ENCODE measurements around the gene INTS3. TPM values are rescaled to one million over a fixed set of nuclear protein-coding genes. Genes with fewer than 3 reads are reported as not detected.

The INTS3 gene
- total RNA-seq, 1 donor from 2014 or later, result 88.6 TPM

DNA sequence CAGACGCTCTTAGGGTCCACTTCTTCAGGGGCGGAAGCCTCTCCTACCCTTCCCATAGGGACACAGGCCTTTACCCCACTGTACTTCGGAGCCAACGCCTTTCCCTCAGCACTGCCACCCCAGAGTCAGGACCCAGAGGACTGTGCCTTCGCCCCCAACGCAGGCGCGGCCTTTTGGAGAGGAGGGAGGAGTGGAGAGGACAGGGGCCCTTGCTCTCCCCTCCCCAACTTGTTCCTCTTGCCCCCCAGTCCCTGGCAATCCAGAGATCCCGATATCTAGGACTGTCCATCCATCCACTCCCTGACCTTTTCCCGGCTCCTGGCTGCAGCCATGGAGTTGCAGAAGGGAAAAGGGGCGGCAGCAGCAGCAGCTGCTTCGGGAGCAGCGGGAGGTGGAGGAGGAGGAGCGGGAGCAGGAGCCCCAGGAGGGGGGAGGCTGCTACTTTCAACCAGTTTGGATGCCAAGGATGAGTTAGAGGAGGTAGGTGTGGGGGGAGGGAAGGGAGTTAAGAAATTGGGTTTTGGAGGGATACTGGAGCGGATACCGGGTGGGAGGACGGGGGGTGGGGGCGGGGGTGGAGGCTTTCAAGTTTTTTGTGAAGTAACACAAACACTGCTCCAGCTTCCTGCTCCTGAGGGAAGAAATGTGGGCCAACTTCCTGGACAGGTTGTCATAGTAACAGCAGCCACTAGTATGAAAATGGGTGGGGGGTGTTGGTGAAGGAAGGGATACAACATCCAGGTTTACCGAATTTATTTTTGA, 636 bp downstream of the INTS3 start:
- Mint-ChIP-seq H3K4me3 (peak overlapping the region; percentile 97), H3K9me3 (no peaks in the 10 kb centered on the region), H3K27ac (peak overlapping the region; percentile 96), H3K27me3 (no peaks in the 10 kb centered on the region), H3K4me1 (peaks cover 44% of the 10 kb centered on the region), H3K36me3 (ENCODE audit: low read depth) (peaks cover 20% of the 10 kb centered on the region)
- TF ChIP-seq, protein P1, sequence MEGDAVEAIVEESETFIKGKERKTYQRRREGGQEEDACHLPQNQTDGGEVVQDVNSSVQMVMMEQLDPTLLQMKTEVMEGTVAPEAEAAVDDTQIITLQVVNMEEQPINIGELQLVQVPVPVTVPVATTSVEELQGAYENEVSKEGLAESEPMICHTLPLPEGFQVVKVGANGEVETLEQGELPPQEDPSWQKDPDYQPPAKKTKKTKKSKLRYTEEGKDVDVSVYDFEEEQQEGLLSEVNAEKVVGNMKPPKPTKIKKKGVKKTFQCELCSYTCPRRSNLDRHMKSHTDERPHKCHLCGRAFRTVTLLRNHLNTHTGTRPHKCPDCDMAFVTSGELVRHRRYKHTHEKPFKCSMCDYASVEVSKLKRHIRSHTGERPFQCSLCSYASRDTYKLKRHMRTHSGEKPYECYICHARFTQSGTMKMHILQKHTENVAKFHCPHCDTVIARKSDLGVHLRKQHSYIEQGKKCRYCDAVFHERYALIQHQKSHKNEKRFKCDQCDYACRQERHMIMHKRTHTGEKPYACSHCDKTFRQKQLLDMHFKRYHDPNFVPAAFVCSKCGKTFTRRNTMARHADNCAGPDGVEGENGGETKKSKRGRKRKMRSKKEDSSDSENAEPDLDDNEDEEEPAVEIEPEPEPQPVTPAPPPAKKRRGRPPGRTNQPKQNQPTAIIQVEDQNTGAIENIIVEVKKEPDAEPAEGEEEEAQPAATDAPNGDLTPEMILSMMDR (IDR thresholded peaks at IDR 0.05), result no peak
- DNase-seq (peak; percentile 32), ATAC-seq (ENCODE audit: low read depth) (no peak)
- ChIA-PET POLR2A (interaction anchor here (0.5 to 2.8 kb wide), 35 partner anchors 8 to 1681 kb away, joined by 3 to 22 read pairs (median 6); partner anchors contain the start of genes ATP8B2, CHTOP, CREB3L4 and CRTC2), CTCF (no interaction called here)
- intact Hi-C loops (cut with micrococcal nuclease), result loop anchor here (5.0 kb wide), 2 partner anchors 454 to 829 kb away; partner anchors contain the start of gene UBE2Q1

DNA sequence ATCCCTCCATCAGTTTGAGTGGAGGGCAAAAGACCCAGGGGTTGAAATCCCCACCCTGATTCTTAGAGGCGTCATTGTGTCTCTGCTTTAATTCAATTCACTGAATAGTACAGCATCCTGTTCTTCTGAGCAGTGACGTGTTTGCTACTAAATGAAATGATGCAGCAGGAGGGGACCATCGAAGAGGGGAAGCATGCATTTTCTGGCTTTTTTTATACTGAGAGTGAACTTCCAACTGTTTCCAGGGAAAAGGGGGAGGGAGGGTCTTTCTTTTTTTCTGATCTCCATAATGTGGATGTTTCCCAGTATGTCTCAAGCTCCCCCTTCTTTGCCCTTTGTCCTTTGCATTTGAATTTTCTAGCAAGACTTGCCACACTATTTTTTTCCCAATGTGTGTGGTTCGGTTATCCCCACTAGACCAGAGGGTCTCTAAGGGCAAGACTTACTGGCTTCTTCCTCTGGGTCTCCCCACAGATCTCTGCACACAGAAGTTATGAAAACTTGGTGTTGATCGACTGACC, 2.7 kb downstream of the INTS3 start:
- Mint-ChIP-seq H3K27ac (peak overlapping the region; percentile 53), H3K9me3 (no peaks in the 10 kb centered on the region), H3K36me3 (ENCODE audit: low read depth) (peaks cover 33% of the 10 kb centered on the region), H3K4me3 (peak overlapping the region; percentile 52), H3K4me1 (peaks cover 61% of the 10 kb centered on the region), H3K27me3 (no peaks in the 10 kb centered on the region)
- ChIA-PET POLR2A (interaction anchor here (0.5 to 2.2 kb wide), 5 partner anchors 11 to 260 kb away, joined by 3 to 7 read pairs (median 5); partner anchors contain the start of gene RPS27), CTCF (no interaction called here)
- TF ChIP-seq, protein P1 (IDR thresholded peaks at IDR 0.05), result no peak
- intact Hi-C loops (cut with micrococcal nuclease), result no loop called here
- DNase-seq, result no peak
- ATAC-seq (ENCODE audit: low read depth), result no peak

DNA sequence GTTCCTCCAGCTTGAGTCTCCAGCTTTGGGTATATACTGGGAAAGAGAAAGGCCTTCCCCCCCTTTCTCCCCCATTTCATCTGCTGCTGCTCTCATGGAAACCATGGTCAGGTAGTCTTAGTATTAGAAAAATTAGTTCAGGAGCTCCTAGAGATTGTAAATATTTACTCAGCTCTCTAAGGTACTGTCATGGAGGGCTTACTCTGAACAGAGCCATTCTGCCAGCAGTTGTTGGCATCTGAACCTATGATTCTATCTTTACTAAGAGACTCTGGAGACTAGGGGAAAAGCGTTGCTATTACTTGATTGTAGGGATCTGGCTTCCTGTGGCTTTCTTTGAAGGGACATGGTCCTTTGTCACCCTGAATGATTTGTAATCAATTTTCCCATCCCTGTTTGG, 6.1 kb downstream of the INTS3 start:
- CTCF ChIA-PET, result interaction anchor here (0.7 kb wide), 1 partner anchor 13 kb away, joined by 5 read pairs; no protein-coding TSS in a partner anchor
- ATAC-seq (ENCODE audit: low read depth) (no peak), DNase-seq (no peak)
- POLR2A ChIA-PET, result interaction anchor here (0.5 kb wide), 1 partner anchor 217 kb away, joined by 3 read pairs; no protein-coding TSS in a partner anchor
- TF ChIP-seq, protein P1 (IDR thresholded peaks at IDR 0.05), result no peak
- no peak overlapping the region for H3K4me3 Mint-ChIP-seq
- no peaks in the 10 kb centered on the region for H3K9me3 Mint-ChIP-seq
- H3K4me1 Mint-ChIP-seq, result peaks cover 53% of the 10 kb centered on the region
- no peaks in the 10 kb centered on the region for H3K27me3 Mint-ChIP-seq
- H3K36me3 Mint-ChIP-seq (ENCODE audit: low read depth), result peaks cover 39% of the 10 kb centered on the region
- H3K27ac Mint-ChIP-seq, result peak overlapping the region; percentile 46
- intact Hi-C loops (cut with micrococcal nuclease), result no loop called here

DNA sequence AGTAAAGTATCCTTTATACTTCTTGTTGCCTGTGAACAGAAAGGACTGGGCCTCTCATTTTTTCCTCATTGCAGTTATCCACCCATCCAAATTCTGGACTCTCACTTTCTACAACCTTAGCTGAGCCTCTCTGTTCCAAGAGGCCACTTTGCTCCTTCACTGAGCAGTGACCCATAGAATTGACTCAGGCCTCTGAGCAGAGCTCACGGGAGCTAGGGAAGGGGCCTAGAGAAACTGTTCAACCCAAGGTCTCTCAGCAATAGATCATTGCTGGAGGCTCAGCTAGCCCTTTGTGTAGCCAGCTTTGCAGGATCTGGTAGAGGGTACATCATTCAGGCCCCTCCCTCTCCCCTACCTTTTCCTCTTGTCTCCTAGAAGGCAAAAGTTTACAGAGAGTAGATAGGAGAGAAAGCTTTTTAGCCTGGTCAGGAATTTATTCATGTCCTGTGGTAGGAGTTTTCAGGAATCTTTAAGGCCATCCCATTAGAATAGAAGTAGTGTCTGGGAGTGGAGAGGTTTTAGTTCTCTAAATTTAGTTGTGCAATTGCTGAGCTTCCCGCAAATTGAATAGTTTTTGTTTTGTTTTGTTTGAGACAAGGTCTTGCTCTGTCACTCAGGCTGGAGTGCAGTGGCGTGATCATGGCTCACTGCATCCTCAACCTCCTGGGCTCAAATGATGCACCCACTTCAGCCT, 6.7 kb downstream of the INTS3 start:
- H3K36me3 Mint-ChIP-seq (ENCODE audit: low read depth), result peaks cover 39% of the 10 kb centered on the region
- ATAC-seq (ENCODE audit: low read depth) (no peak), DNase-seq (no peak)
- no peaks in the 10 kb centered on the region for H3K27me3 Mint-ChIP-seq
- peak overlapping the region; percentile 54 for H3K27ac Mint-ChIP-seq
- ChIA-PET POLR2A (no interaction called here), CTCF (interaction anchor here (0.6 to 1.0 kb wide), 3 partner anchors 14 to 253 kb away, joined by 3 to 5 read pairs (median 3); no protein-coding TSS in a partner anchor)
- TF ChIP-seq, protein P1 (IDR thresholded peaks at IDR 0.05), result no peak
- peaks cover 47% of the 10 kb centered on the region for H3K4me1 Mint-ChIP-seq
- H3K4me3 Mint-ChIP-seq, result no peak overlapping the region
- H3K9me3 Mint-ChIP-seq, result no peaks in the 10 kb centered on the region
- intact Hi-C loops (cut with micrococcal nuclease), result no loop called here

DNA sequence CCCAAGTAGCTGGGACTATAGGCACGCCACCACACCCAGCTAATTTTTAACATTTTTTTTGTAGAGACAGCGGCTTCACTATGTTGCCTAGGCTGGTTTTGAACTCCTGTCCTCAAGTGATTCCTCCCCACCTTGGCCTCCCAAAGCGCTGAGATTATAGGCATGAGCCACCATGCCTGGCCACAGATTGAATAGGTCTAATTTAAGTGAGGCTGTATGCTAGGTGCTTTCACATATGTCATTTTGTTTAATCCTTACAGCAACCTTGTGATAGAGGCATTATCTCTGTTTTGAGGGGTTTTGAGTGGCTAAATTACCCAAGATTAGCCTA, 7.2 kb downstream of the INTS3 start:
- ATAC-seq (ENCODE audit: low read depth), result no peak
- TF ChIP-seq, protein P1 (IDR thresholded peaks at IDR 0.05), result no peak
- Mint-ChIP-seq H3K9me3 (no peaks in the 10 kb centered on the region), H3K36me3 (ENCODE audit: low read depth) (peaks cover 36% of the 10 kb centered on the region), H3K27me3 (no peaks in the 10 kb centered on the region), H3K4me1 (peaks cover 44% of the 10 kb centered on the region), H3K27ac (peak overlapping the region; percentile 54), H3K4me3 (no peak overlapping the region)
- intact Hi-C loops (cut with micrococcal nuclease), result no loop called here
- ChIA-PET CTCF (interaction anchor here (0.6 to 1.0 kb wide), 2 partner anchors 63 to 253 kb away, joined by 3 read pairs; no protein-coding TSS in a partner anchor), POLR2A (no interaction called here)
- no peak for DNase-seq

All from activated B cell treated with CpG ODN at 0.5 μM for 24 hours (primary cell).